Kidney (tissue), 14 donors: ENCODE results near the gene NXN. TPM values are rescaled to one million over a fixed set of nuclear protein-coding genes. Genes with fewer than 3 reads are reported as not detected.

ENCODE experiments used
- DNase-seq, 5 donors: peaks; one replicate each; pipeline ENCODE4 v3.0.0-alpha.2; 2013 to 2020
- FAIRE-seq: peaks from 2 replicates; lab custom pipeline; 2012; peaks lifted over from hg19 to GRCh38; lab: Jason Lieb, UNC
- H3K27ac ChIP-seq, 2 donors: one replicate each; pipeline ENCODE4 v1.7.0; 2013; ENCODE audit warnings: low read depth in 2 of 2, low read length in 2 of 2, inconsistent platforms in 1 of 2
- H3K27me3 ChIP-seq: one replicate; pipeline ENCODE4 v1.7.1; 2013; ENCODE audit warnings: low read length, inconsistent platforms; ENCODE audit not compliant: control insufficient read depth, insufficient read depth
- H3K36me3 ChIP-seq, 3 donors: one replicate each; pipeline versions ENCODE4 v1.7.0 to v1.7.1; 2013; ENCODE audit warnings: low read length in 3 of 3, control low read depth in 1 of 3, inconsistent platforms in 1 of 3; ENCODE audit not compliant: insufficient read depth in 3 of 3, control insufficient read depth in 2 of 3
- H3K4me1 ChIP-seq, 3 donors: one replicate each; pipeline versions ENCODE4 v1.7.0 to v1.7.1; 2013; ENCODE audit warnings: low read length in 3 of 3, inconsistent platforms in 1 of 3, low read depth in 1 of 3; ENCODE audit not compliant: control insufficient read depth in 2 of 3, insufficient read depth in 2 of 3
- H3K4me3 ChIP-seq, 3 donors: one replicate each; pipeline versions ENCODE4 v1.7.0 to v1.8.1; 2013; ENCODE audit warnings: low read length in 3 of 3, control low read depth in 1 of 3, inconsistent platforms in 1 of 3
- H3K9ac ChIP-seq, 3 donors: one replicate each; pipeline versions ENCODE4 v1.7.0 to v1.7.1; 2013; ENCODE audit warnings: low read length in 3 of 3, control low read depth in 1 of 3, inconsistent platforms in 1 of 3
- H3K9me3 ChIP-seq, 3 donors: one replicate each; pipeline versions ENCODE4 v1.7.0 to v1.7.1; 2013; ENCODE audit warnings: low read length in 3 of 3, control low read depth in 1 of 3, inconsistent platforms in 1 of 3; ENCODE audit not compliant: control insufficient read depth in 2 of 3, insufficient read depth in 1 of 3
- CTCF ChIP-seq: IDR thresholded peaks from 3 replicates; pipeline ENCODE4 v1.5.1; 2012; ENCODE audit warnings: mild to moderate bottlenecking, moderate library complexity, borderline replicate concordance; ENCODE audit not compliant: insufficient read depth; ENCODE audit errors: extremely low read depth
- intact Hi-C: fragments of 100-400 bp; cut with DNase I; formaldehyde crosslinking; loops from one replicate; pipeline ENCODE4 v1.11.1; 2022
- polyA plus RNA-seq: library from polyadenylated mRNA; stranded (reverse); fragments of 350-450 nt; fragmentation: Illumina TruSeq; extraction: RNeasy Lipid Tissue Mini Kit (QIAGEN cat#74804); gene quantifications from one replicate; pipeline ENCODE4 v1.2.3, GENCODE V29; 2014; ENCODE audit warnings: low read depth, low replicate concordance; ENCODE audit not compliant: insufficient read depth
- total RNA-seq: library from RNA; stranded (reverse); fragmentation: NEBNext Ultra II Directional; extraction: Animal tissue kit (Norgen Biotek cat#: 25700); gene quantifications from one replicate; pipeline ENCODE4 v1.2.1, GENCODE V29; 2021
- donor health status: control.
- donor health status: control.
- donor health status: control.
- donor health status: control.
- donor health status: control.
- donor health status: DM: yes; HTN: yes; CAD: no.
- donor health status: Normal renal cell carcinoma (clear cell type).

NXN gene
- total and polyA plus RNA-seq, 2 donors from 2014 or later: 10.2 to 26.8 TPM

GRCh38 chr17:798246-798645 lies 181.3 kb downstream of the NXN start:
- no peaks in the 10 kb centered on the region for H3K27me3 ChIP-seq
- H3K36me3 ChIP-seq: no peaks in the 10 kb centered on the region
- FAIRE-seq (no peak), DNase-seq (no peak)
- no peaks in the 10 kb centered on the region for H3K4me1 ChIP-seq
- no peak for TF ChIP-seq CTCF
- H3K9me3 ChIP-seq: no peaks in the 10 kb centered on the region
- no peak overlapping the region for H3K27ac ChIP-seq
- intact Hi-C loops: loop anchor here (10.0 kb wide), 2 partner anchors 187 to 257 kb away; no protein-coding TSS in a partner anchor
- H3K9ac ChIP-seq: no peak overlapping the region
- H3K4me3 ChIP-seq: no peak overlapping the region

- peaks cover 0 to 5% (median 5%) of the 10 kb centered on the region in 3 donors for H3K36me3 ChIP-seq
- H3K9ac ChIP-seq: no peak overlapping the region
- H3K9me3 ChIP-seq: no peaks in the 10 kb centered on the region
- H3K4me3 ChIP-seq: no peak overlapping the region
- H3K27ac ChIP-seq: no peak overlapping the region
- no peaks in the 10 kb centered on the region for H3K27me3 ChIP-seq
- DNase-seq (no peak), FAIRE-seq (no peak)
- TF ChIP-seq CTCF: no peak
- H3K4me1 ChIP-seq: no peaks in the 10 kb centered on the region
- intact Hi-C loops: loop anchor here (10.0 kb wide), 2 partner anchors 187 to 257 kb away; no protein-coding TSS in a partner anchor
Measured at GRCh38 chr17:797236-797840, 182.2 kb downstream of the NXN start.

- DNase-seq (no peak), FAIRE-seq (no peak)
- H3K9ac ChIP-seq: no peak overlapping the region
- intact Hi-C loops: loop anchor here (10.0 kb wide), 2 partner anchors 188 to 258 kb away; no protein-coding TSS in a partner anchor
- no peaks in the 10 kb centered on the region for H3K4me1 ChIP-seq
- no peaks in the 10 kb centered on the region for H3K9me3 ChIP-seq
- H3K27me3 ChIP-seq: no peaks in the 10 kb centered on the region
- no peak overlapping the region for H3K27ac ChIP-seq
- no peak overlapping the region for H3K4me3 ChIP-seq
- no peak for TF ChIP-seq CTCF
- peaks cover 0 to 11% (median 9%) of the 10 kb centered on the region in 3 donors for H3K36me3 ChIP-seq
Measured at GRCh38 chr17:796609-797008, 183.0 kb downstream of the NXN start.
